ENCODE results near the gene ORC5. TPM values are rescaled to one million over a fixed set of nuclear protein-coding genes. Genes with fewer than 3 reads are reported as not detected.
A peak's percentile ranks its signal among the peaks of the same experiment; 100 is the strongest.

The ORC5 gene
- total and polyA plus RNA-seq, 2 experiments from 2014 or later = 23.3 to 24.9 TPM

GRCh38 chr7:104123786-104124185 lies 84.0 kb downstream of the ORC5 start:
- Histone ChIP-seq H3K4me2 (ENCODE audit: unreplicated experiment) (no peak overlapping the region), H3K36me3 (ENCODE audit: low read depth) (peaks cover 10% of the 10 kb centered on the region; the same call in 1 of the 2 replicates), H3K9me2 (ENCODE audit: insufficient read depth) (no peaks in the 10 kb centered on the region), H3K27ac (no peak overlapping the region), H3K4me3 (no peak overlapping the region), H3F3A (ENCODE audit: insufficient read depth) (no peaks in the 10 kb centered on the region), H4K20me1 (ENCODE audit: insufficient read depth) (no peaks in the 10 kb centered on the region), H2AFZ (no peak overlapping the region), H3K27me3 (replicated peaks; ENCODE audit: insufficient read depth) (no peaks in the 10 kb centered on the region), H3K9me3 (ENCODE audit: low read depth) (no peaks in the 10 kb centered on the region), H3K9ac (no peak overlapping the region), H3K79me2 (ENCODE audit: insufficient read depth) (no peaks in the 10 kb centered on the region), H3K4me1 (ENCODE audit: insufficient read depth) (no peaks in the 10 kb centered on the region)
- TF ChIP-seq EZH2 (IDR thresholded peaks at IDR 0.05; ENCODE audit: insufficient read depth, poor library complexity, severe bottlenecking) = no peak
- TF ChIP-seq EZH2phosphoT487 (IDR thresholded peaks at IDR 0.05; ENCODE audit: insufficient read depth, low read depth) = no peak
- peak; percentile 52 for DNase-seq
- in situ Hi-C loops (cut with MboI) = no loop called here
- WGBS, 2 experiments (ENCODE audit: low coverage in 1 of 2, low lambda C conversion rate in 2 of 2, missing lambda C conversion rate in 2 of 2) = 58 to 62% methylated on average over 3 of the region's 3 CpGs

- H3F3A ChIP-seq (ENCODE audit: insufficient read depth) = no peaks in the 10 kb centered on the region
- no peak for DNase-seq
- H3K27me3 ChIP-seq (replicated peaks; ENCODE audit: insufficient read depth) = no peaks in the 10 kb centered on the region; the same call in 1 of the 2 replicates
- no peak overlapping the region for H3K9ac ChIP-seq
- H3K4me1 ChIP-seq (ENCODE audit: insufficient read depth) = no peaks in the 10 kb centered on the region
- no peaks in the 10 kb centered on the region for H3K36me3 ChIP-seq (ENCODE audit: low read depth)
- no peaks in the 10 kb centered on the region for H4K20me1 ChIP-seq (ENCODE audit: insufficient read depth)
- in situ Hi-C loops (cut with MboI) = no loop called here
- no peak overlapping the region for H3K4me3 ChIP-seq
- 64 to 68% methylated on average over 2 of the region's 2 CpGs for WGBS, 2 experiments (ENCODE audit: low coverage in 1 of 2, low lambda C conversion rate in 2 of 2, missing lambda C conversion rate in 2 of 2)
- TF ChIP-seq EZH2 (IDR thresholded peaks at IDR 0.05; ENCODE audit: insufficient read depth, poor library complexity, severe bottlenecking) (no peak), EZH2phosphoT487 (IDR thresholded peaks at IDR 0.05; ENCODE audit: insufficient read depth, low read depth) (no peak)
- H3K79me2 ChIP-seq (ENCODE audit: insufficient read depth) = no peaks in the 10 kb centered on the region
- H3K4me2 ChIP-seq (ENCODE audit: unreplicated experiment) = no peak overlapping the region
- no peak overlapping the region for H3K27ac ChIP-seq
- H3K9me3 ChIP-seq (ENCODE audit: low read depth) = no peaks in the 10 kb centered on the region
- no peaks in the 10 kb centered on the region for H3K9me2 ChIP-seq (ENCODE audit: insufficient read depth)
- H2AFZ ChIP-seq = no peak overlapping the region
Measured at GRCh38 chr7:104113788-104114187, 94.0 kb downstream of the ORC5 start.

GRCh38 chr7:104112623-104113022 lies 95.2 kb downstream of the ORC5 start:
- H4K20me1 ChIP-seq (ENCODE audit: insufficient read depth) = no peaks in the 10 kb centered on the region
- H3K36me3 ChIP-seq (ENCODE audit: low read depth) = no peaks in the 10 kb centered on the region
- no peaks in the 10 kb centered on the region for H3K9me2 ChIP-seq (ENCODE audit: insufficient read depth)
- H3F3A ChIP-seq (ENCODE audit: insufficient read depth) = no peaks in the 10 kb centered on the region
- H3K4me2 ChIP-seq (ENCODE audit: unreplicated experiment) = no peak overlapping the region
- H2AFZ ChIP-seq = no peak overlapping the region
- no peaks in the 10 kb centered on the region for H3K4me1 ChIP-seq (ENCODE audit: insufficient read depth)
- no peak overlapping the region for H3K9ac ChIP-seq
- H3K27ac ChIP-seq = no peak overlapping the region
- H3K27me3 ChIP-seq (replicated peaks; ENCODE audit: insufficient read depth) = no peaks in the 10 kb centered on the region; the same call in 1 of the 2 replicates
- H3K9me3 ChIP-seq (ENCODE audit: low read depth) = no peaks in the 10 kb centered on the region
- in situ Hi-C loops (cut with MboI) = no loop called here
- WGBS, 2 experiments (ENCODE audit: low coverage in 1 of 2, low lambda C conversion rate in 2 of 2, missing lambda C conversion rate in 2 of 2) = 32 to 38% methylated on average over 1 of the region's 1 CpG
- no peaks in the 10 kb centered on the region for H3K79me2 ChIP-seq (ENCODE audit: insufficient read depth)
- no peak for DNase-seq
- no peak for TF ChIP-seq EZH2phosphoT487 (IDR thresholded peaks at IDR 0.05; ENCODE audit: insufficient read depth, low read depth)
- TF ChIP-seq EZH2 (IDR thresholded peaks at IDR 0.05; ENCODE audit: insufficient read depth, poor library complexity, severe bottlenecking) = no peak
- no peak overlapping the region for H3K4me3 ChIP-seq

GRCh38 chr7:104111271-104111670 lies 96.5 kb downstream of the ORC5 start:
- no peak overlapping the region for H3K4me3 ChIP-seq
- H3K4me2 ChIP-seq (ENCODE audit: unreplicated experiment) = no peak overlapping the region
- H3K9ac ChIP-seq = no peak overlapping the region
- no peak overlapping the region for H3K27ac ChIP-seq
- H3K79me2 ChIP-seq (ENCODE audit: insufficient read depth) = no peaks in the 10 kb centered on the region
- no peak overlapping the region for H2AFZ ChIP-seq
- H3F3A ChIP-seq (ENCODE audit: insufficient read depth) = no peaks in the 10 kb centered on the region
- no peaks in the 10 kb centered on the region; the same call in 1 of the 2 replicates for H3K27me3 ChIP-seq (replicated peaks; ENCODE audit: insufficient read depth)
- WGBS, 2 experiments (ENCODE audit: low coverage in 1 of 2, low lambda C conversion rate in 2 of 2, missing lambda C conversion rate in 2 of 2) = 50 to 53% methylated on average over 2 of the region's 2 CpGs
- no peaks in the 10 kb centered on the region for H3K36me3 ChIP-seq (ENCODE audit: low read depth)
- no peaks in the 10 kb centered on the region for H3K9me2 ChIP-seq (ENCODE audit: insufficient read depth)
- in situ Hi-C loops (cut with MboI) = no loop called here
- no peaks in the 10 kb centered on the region for H3K4me1 ChIP-seq (ENCODE audit: insufficient read depth)
- no peaks in the 10 kb centered on the region for H3K9me3 ChIP-seq (ENCODE audit: low read depth)
- DNase-seq = no peak
- H4K20me1 ChIP-seq (ENCODE audit: insufficient read depth) = no peaks in the 10 kb centered on the region; the same call in 1 of the 2 replicates
- TF ChIP-seq EZH2 (IDR thresholded peaks at IDR 0.05; ENCODE audit: insufficient read depth, poor library complexity, severe bottlenecking) (no peak), EZH2phosphoT487 (IDR thresholded peaks at IDR 0.05; ENCODE audit: insufficient read depth, low read depth) (no peak)

Data from GM23248 (cell line).